SK-N-SH (cell line): ENCODE data around the gene GAN. TPM values are rescaled to one million over a fixed set of nuclear protein-coding genes. Genes with fewer than 3 reads are reported as not detected.

Experiments used
- polyA plus RNA-seq, 3 experiments: library from polyadenylated mRNA; depleted of rRNA; stranded (reverse); fragments of >200 nt; gene quantifications; 2 replicates each; pipeline ENCODE4 v1.2.3, GENCODE V29; 2012

The GAN gene
- polyA plus RNA-seq, 1 of the 3 experiments (the other 2 are of a cell fraction), result 0.79 TPM

Other genes starting within 250 kb of the GAN start
- 1.2 and 1.5 TPM in 2 replicates for gene C16orf46, start 237.7 kb upstream of the GAN start, polyA plus RNA-seq (2012; rRNA removed)
- 20.7 and 21.6 TPM in 2 replicates for gene GCSH, start 218.6 kb upstream of the GAN start, polyA plus RNA-seq (2012; rRNA removed)
- gene BCO1, start 76.3 kb upstream of the GAN start, polyA plus RNA-seq (2012; rRNA removed), result 0.02 TPM in 1 of 2 replicates, not detected in the other
- gene CMIP, start 129.8 kb downstream of the GAN start, polyA plus RNA-seq (2012; rRNA removed), result 2.4 and 5.4 TPM in 2 replicates